Erythroblast (primary cell): ENCODE results near the gene NNAT.

ENCODE experiments used
- GATA1 ChIP-seq: IDR thresholded peaks from 2 replicates; pipeline ENCODE4 v1.6.1; 2011; ENCODE audit warnings: low read depth, mild to moderate bottlenecking, control low read depth, low read length, moderate library complexity
- POLR2A ChIP-seq: IDR thresholded peaks from 2 replicates; pipeline ENCODE4 v1.6.1; 2011; ENCODE audit warnings: mild to moderate bottlenecking, low read length

GRCh38 chr20:37521061-37521771 lies at the start of gene NNAT:
- no peak for TF ChIP-seq POLR2A
- TF ChIP-seq GATA1: no peak
